GM18867 (cell line): ENCODE measurements around the gene ZMIZ1.
A peak's percentile ranks its signal among the peaks of the same experiment; 100 is the strongest.
"Not testable (repeated sequence)": the region's sequence is repeated elsewhere in the genome, so short reads cannot be mapped to it uniquely, and the experiment has no call there.

Experiments
- ATAC-seq: cut with Tn5 transposase; IDR thresholded peaks from one replicate; pipeline ENCODE4 v1.9.1; 2021; ENCODE audit warnings: mild to moderate bottlenecking, moderate library complexity; ENCODE audit not compliant: unreplicated experiment

The ZMIZ1 gene

GRCh38 chr10:79277579-79278269 is 209.0 kb downstream of the ZMIZ1 start:
- no peak for ATAC-seq

- not testable (repeated sequence) for ATAC-seq
Measured at GRCh38 chr10:79279047-79279446, 210.3 kb downstream of the ZMIZ1 start.

- ATAC-seq, result no peak
Measured at GRCh38 chr10:79280956-79281355, 212.2 kb downstream of the ZMIZ1 start.

GRCh38 chr10:79282388-79282787 is 213.6 kb downstream of the ZMIZ1 start:
- no peak for ATAC-seq

GRCh38 chr10:79283616-79284015 is 214.8 kb downstream of the ZMIZ1 start:
- no peak for ATAC-seq

- ATAC-seq, result no peak
Measured at GRCh38 chr10:79284158-79284871, 215.5 kb downstream of the ZMIZ1 start.

GRCh38 chr10:79285315-79286197 is 216.8 kb downstream of the ZMIZ1 start:
- ATAC-seq, result peak; percentile 65

GRCh38 chr10:79286318-79286951 is 217.7 kb downstream of the ZMIZ1 start:
- peak; percentile 85 for ATAC-seq

GRCh38 chr10:79287973-79288723 is 219.4 kb downstream of the ZMIZ1 start:
- ATAC-seq, result no peak

- no peak for ATAC-seq
Measured at GRCh38 chr10:79289801-79290200, 221.0 kb downstream of the ZMIZ1 start.

- no peak for ATAC-seq
Measured at GRCh38 chr10:79292026-79292766, 223.4 kb downstream of the ZMIZ1 start.

- ATAC-seq, result no peak
Measured at GRCh38 chr10:79292891-79293746, 224.4 kb downstream of the ZMIZ1 start.

- peak; percentile 56 for ATAC-seq
Measured at GRCh38 chr10:79293841-79294581, 225.2 kb downstream of the ZMIZ1 start.

GRCh38 chr10:79295563-79295962 is 226.8 kb downstream of the ZMIZ1 start:
- no peak for ATAC-seq

GRCh38 chr10:79296431-79296830 is 227.7 kb downstream of the ZMIZ1 start:
- no peak for ATAC-seq

GRCh38 chr10:79298403-79299244 is 229.9 kb downstream of the ZMIZ1 start:
- ATAC-seq, result no peak
